HepG2 (cell line): ENCODE results near the gene MIEF1. TPM values are rescaled to one million over a fixed set of nuclear protein-coding genes. Genes with fewer than 3 reads are reported as not detected.

Source experiments
- AHDC1 ChIP-seq: sonication (generic); formaldehyde crosslinking; IDR thresholded peaks from 2 replicates; pipeline ENCODE4 v1.5.1; 2020; ENCODE audit warnings: mild to moderate bottlenecking, missing genetic modification reagents, borderline replicate concordance
- CEBPZ ChIP-seq: IDR thresholded peaks from 2 replicates; pipeline ENCODE4 v1.6.1; 2012; ENCODE audit warnings: low read length, improper control_type of control experiment
- KDM5A ChIP-seq: fragments of 200-600 bp; sonication (generic); IDR thresholded peaks from 2 replicates; pipeline ENCODE4 v1.7.0; 2018; ENCODE audit warnings: antibody characterized with exemption, mild to moderate bottlenecking, low read length, borderline replicate concordance
- MIER2 ChIP-seq: IDR thresholded peaks from 2 replicates; pipeline ENCODE4 v1.6.1; 2016; ENCODE audit warnings: missing biosample characterization, missing genetic modification reagents
- PAXIP1 ChIP-seq: sonication (generic); formaldehyde crosslinking; conservative IDR thresholded peaks from 2 replicates; pipeline ENCODE4 v1.4.0; 2020; ENCODE audit warnings: mild to moderate bottlenecking, missing genetic modification reagents, moderate library complexity
- SMAD9 ChIP-seq: sonication (generic); formaldehyde crosslinking; IDR thresholded peaks from 2 replicates; pipeline ENCODE4 v1.5.1; 2020; ENCODE audit warnings: mild to moderate bottlenecking, missing genetic modification reagents
- ZNF317 ChIP-seq: sonication (generic); formaldehyde crosslinking; IDR thresholded peaks from 2 replicates; pipeline ENCODE4 v1.5.0; 2020; ENCODE audit warnings: mild to moderate bottlenecking, missing genetic modification reagents
- ZNF414 ChIP-seq: sonication (generic); formaldehyde crosslinking; IDR thresholded peaks from 2 replicates; pipeline ENCODE4 v1.5.0; 2020; ENCODE audit warnings: missing genetic modification reagents
- ZNF503 ChIP-seq: sonication (generic); formaldehyde crosslinking; IDR thresholded peaks from 2 replicates; pipeline ENCODE4 v1.4.0; 2020; ENCODE audit warnings: missing genetic modification reagents
- polyA plus RNA-seq, 8 experiments: library from polyadenylated mRNA; depleted of rRNA in 3 of 8; stranded (reverse) in 7 of 8; unstranded in 1 of 8; fragments of >200 nt; fragmentation: Illumina TruSeq in 4 of 8; extraction: Trizol in 4 of 8; gene quantifications; 2 replicates each; pipeline versions ENCODE4 v1.2.1 to v1.2.3, GENCODE V29; 2011 to 2016; ENCODE audit warnings: low read depth in 4 of 8, missing spikeins in 1 of 8, mixed read lengths in 1 of 8; ENCODE audit not compliant: insufficient read depth in 1 of 8
- total RNA-seq, 5 experiments: library from RNA; depleted of rRNA; stranded (reverse); fragments of >200 nt; fragmentation: Illumina TruSeq; extraction: Trizol; gene quantifications; 2 replicates each; pipeline ENCODE4 v1.2.3, GENCODE V29; 2016; ENCODE audit warnings: low read depth in 1 of 5

MIEF1 gene
- total and polyA plus RNA-seq, 2 of the 13 experiments (the other 11 are each of a cell fraction or from before 2014, with no cell fraction given): 21.7 to 34.8 TPM

- no peak for TF ChIP-seq CEBPZ
- no peak for TF ChIP-seq AHDC1
- no peak for TF ChIP-seq ZNF503
- no peak for TF ChIP-seq SMAD9 (CRISPR knock-in tag)
- 0 out of 2 replicates have a peak, but pooled peaks have one; percentile 4 for TF ChIP-seq PAXIP1 (CRISPR knock-in tag)
- no peak for TF ChIP-seq MIER2
- TF ChIP-seq ZNF317 (CRISPR knock-in tag): no peak
- TF ChIP-seq KDM5A: peak; percentile 70
- TF ChIP-seq ZNF414 (CRISPR knock-in tag): no peak
These were observed 809 bp downstream of the MIEF1 start (continued) for GRCh38 chr22:39502789-39503409.
